Gastroesophageal sphincter (tissue), 4 donors: ENCODE results near the gene ZFP36. TPM values are rescaled to one million over a fixed set of nuclear protein-coding genes. Genes with fewer than 3 reads are reported as not detected.
A peak's percentile ranks its signal among the peaks of the same experiment; 100 is the strongest.

Experiments
- ATAC-seq: fragments of 150-250 bp; one replicate; pipeline ENCODE4 v1.9.1; 2016; ENCODE audit warnings: mild to moderate bottlenecking, moderate library complexity
- H3K27ac ChIP-seq, 4 donors: fragments of 200-600 bp; sonication (generic) in 3 of 4; 1 replicate in 3 of 4; 2 replicates in 1 of 4; pipeline ENCODE4 v1.5.1; 2016 to 2019
- H3K27me3 ChIP-seq: fragments of 200-600 bp; sonication (generic); one replicate; pipeline ENCODE4 v1.5.1; 2019
- H3K36me3 ChIP-seq, 2 donors: fragments of 200-600 bp; sonication (generic); one replicate each; pipeline ENCODE4 v1.5.1; 2019; ENCODE audit warnings: control low read depth in 1 of 2
- H3K4me1 ChIP-seq, 3 donors: fragments of 200-600 bp; sonication (generic); 1 replicate in 2 of 3; 2 replicates in 1 of 3; pipeline ENCODE4 v1.5.1; 2016 to 2019; ENCODE audit warnings: control low read depth in 2 of 3
- H3K4me3 ChIP-seq, 2 donors: fragments of 200-600 bp; sonication (generic); one replicate each; pipeline ENCODE4 v1.5.1; 2019; ENCODE audit warnings: mild to moderate bottlenecking in 1 of 2, moderate library complexity in 1 of 2
- H3K9me3 ChIP-seq, 3 donors: fragments of 200-600 bp; sonication (generic); one replicate each; pipeline ENCODE4 v1.5.1; 2017 to 2019; ENCODE audit warnings: control low read depth in 2 of 3
- CTCF ChIP-seq, 4 experiments: fragments of 200-600 bp in 2 of 4; fragments of 450-650 bp in 2 of 4; sonication (generic) in 1 of 4; IDR thresholded peaks; one replicate each; pipeline ENCODE4 v1.5.1; 2017 to 2019; ENCODE audit warnings: antibody characterized with exemption in 4 of 4, mild to moderate bottlenecking in 2 of 4, moderate library complexity in 2 of 4
- EP300 ChIP-seq: sonication (generic); formaldehyde crosslinking; IDR thresholded peaks from one replicate; pipeline ENCODE4 v1.6.1; 2017; ENCODE audit warnings: antibody characterized with exemption, mild to moderate bottlenecking
- POLR2A ChIP-seq, 2 donors: fragments of 450-650 bp; IDR thresholded peaks; one replicate each; pipeline ENCODE4 v1.6.1; 2017; ENCODE audit warnings: antibody characterized with exemption in 2 of 2, mild to moderate bottlenecking in 2 of 2, moderate library complexity in 1 of 2
- POLR2AphosphoS5 ChIP-seq: sonication (generic); formaldehyde crosslinking; IDR thresholded peaks from one replicate; pipeline ENCODE4 v1.6.1; 2017; ENCODE audit warnings: antibody characterized with exemption
- WGBS, 2 donors: methylation state at CpG; one replicate each; pipeline ENCODE4 v1.1.5; 2018; ENCODE audit warnings: low coverage in 1 of 2; 5-methylcytosine and 5-hydroxymethylcytosine counted together
- total RNA-seq, 4 donors: library from RNA; depleted of rRNA; stranded (reverse); fragments of >200 nt; gene quantifications; one replicate each; pipeline ENCODE4 v1.1.0, GENCODE V29; 2016

Gene ZFP36
- total RNA-seq, 4 donors from 2014 or later = 78.6 to 276 (median 158) TPM

- TF ChIP-seq EP300 (no peak), CTCF (IDR thresholded peaks at IDR 0.05) (no peak), POLR2A (IDR thresholded peaks at IDR 0.05) (no peak), POLR2AphosphoS5 (no peak)
- Histone ChIP-seq H3K9me3 (no peaks in the 10 kb centered on the region), H3K27me3 (no peaks in the 10 kb centered on the region), H3K27ac (peak overlapping the region; percentile 99 to 100 (median 99)), H3K36me3 (peaks cover 4 to 22% of the 10 kb centered on the region in 2 donors), H3K4me3 (peak overlapping the region; percentile 84 to 90), H3K4me1 (peaks cover 0 to 53% (median 20%) of the 10 kb centered on the region in 3 donors)
- no peak for ATAC-seq
- no CpG with 5 or more reads among the region's 14 CpGs for WGBS, 2 donors
These were observed 688 bp downstream of the ZFP36 start for GRCh38 chr19:39407410-39407659.

GRCh38 chr19:39407660-39408391, 1.2 kb downstream of the ZFP36 start:
- H3K9me3 ChIP-seq = no peaks in the 10 kb centered on the region
- H3K36me3 ChIP-seq = peaks cover 4 to 22% of the 10 kb centered on the region in 2 donors
- H3K27me3 ChIP-seq = no peaks in the 10 kb centered on the region
- ATAC-seq = no peak
- peak overlapping the region; percentile 99 to 100 (median 99) for H3K27ac ChIP-seq
- peak; percentile 63 to 93 for TF ChIP-seq POLR2A (IDR thresholded peaks at IDR 0.05)
- TF ChIP-seq EP300 = no peak
- TF ChIP-seq POLR2AphosphoS5 = peak; percentile 97
- TF ChIP-seq CTCF (IDR thresholded peaks at IDR 0.05) = no peak
- H3K4me3 ChIP-seq = peak overlapping the region; percentile 84 to 90
- 0% methylated on average over 2 of the region's 40 CpGs; no CpG with 5 or more reads in 1 of the 2 donors for WGBS, 2 donors
- peaks cover 0 to 48% (median 20%) of the 10 kb centered on the region in 3 donors for H3K4me1 ChIP-seq

- Histone ChIP-seq H3K4me1 (peaks cover 0 to 42% (median 20%) of the 10 kb centered on the region in 3 donors), H3K4me3 (peak overlapping the region; percentile 84 to 90), H3K27ac (peak overlapping the region; percentile 99 to 100 (median 99)), H3K27me3 (no peaks in the 10 kb centered on the region), H3K36me3 (peaks cover 4 to 22% of the 10 kb centered on the region in 2 donors), H3K9me3 (no peaks in the 10 kb centered on the region)
- TF ChIP-seq POLR2AphosphoS5 (peak; percentile 89), POLR2A (IDR thresholded peaks at IDR 0.05) (peak; percentile 54 to 69), EP300 (no peak)
- no peak for ATAC-seq
- 0% methylated on average over 2 of the region's 20 CpGs for WGBS, 2 donors
These were observed 2.0 kb downstream of the ZFP36 start for GRCh38 chr19:39408392-39409207.

- peak; percentile 83 for TF ChIP-seq EP300
- TF ChIP-seq CTCF (IDR thresholded peaks at IDR 0.05) = peak in 1 of 4 experiments; percentile 46
- TF ChIP-seq POLR2A (IDR thresholded peaks at IDR 0.05) = peak; percentile 86 to 92
- peak; percentile 99 for TF ChIP-seq POLR2AphosphoS5
- Histone ChIP-seq H3K4me1 (peaks cover 0 to 45% (median 21%) of the 10 kb centered on the region in 3 donors), H3K27me3 (no peaks in the 10 kb centered on the region), H3K4me3 (peak overlapping the region; percentile 84 to 90), H3K27ac (peak overlapping the region; percentile 99 to 100 (median 99)), H3K36me3 (peaks cover 4 to 22% of the 10 kb centered on the region in 2 donors), H3K9me3 (no peaks in the 10 kb centered on the region)
- WGBS, 2 donors = 0 to 1% methylated on average over 5 to 9 of the region's 52 CpGs
- peak; percentile 20 for ATAC-seq
These were observed 2.8 kb downstream of the ZFP36 start for GRCh38 chr19:39409208-39410016.
